GM12878 (cell line): Measurements from ENCODE around the gene SNAPC2. TPM values are rescaled to one million over a fixed set of nuclear protein-coding genes. Genes with fewer than 3 reads are reported as not detected.

ENCODE experiments used
- ATAC-seq: fragments of 200-7000 bp; cut with Tn5 transposase; 3 replicates; pipeline ENCODE4 v1.9.1; 2020; ENCODE audit warnings: mild to moderate bottlenecking, moderate library complexity
- BruUV-seq: library from RNA; stranded (reverse); fragments of 400-500 nt; replicated peaks from 2 replicates; lab custom pipeline; 2021; lab: Mats Ljungman, UMichigan
- CTCF ChIA-PET: fragments of 300-600 bp; sonication (Branson Sonifier 250); formaldehyde crosslinking; extraction: SDS; loops from one replicate; lab custom pipeline; 2021; ENCODE audit warnings: inconsistent platforms; lab: Yijun Ruan, JAX
- POLR2A ChIA-PET: fragments of 350-600 bp; formaldehyde crosslinking; extraction: SDS; loops from one replicate; lab custom pipeline; 2021; ENCODE audit warnings: inconsistent platforms; lab: Charles Lee
- RAD21 ChIA-PET: fragments of 300-600 bp; sonication (Branson Sonifier 250); formaldehyde crosslinking; loops from one replicate; lab custom pipeline; 2023; ENCODE audit warnings: antibody characterized with exemption; ENCODE audit not compliant: unreplicated experiment; lab: Charles Lee
- SMC1A ChIA-PET: fragments of 300-600 bp; sonication (Branson Sonifier 250); formaldehyde crosslinking; loops from one replicate; lab custom pipeline; 2023; ENCODE audit not compliant: unreplicated experiment, uncharacterized antibody; lab: Charles Lee
- DNase-seq: peaks from one replicate; pipeline ENCODE4 v3.0.0-alpha.2; 2011; ENCODE audit warnings: low read depth, low spot score
- FAIRE-seq: peaks from 3 replicates; lab custom pipeline; 2011; peaks lifted over from hg19 to GRCh38; lab: Jason Lieb, UNC
- H2AFZ ChIP-seq: 2 replicates; pipeline ENCODE4 v1.6.0; 2011; ENCODE audit warnings: low read depth, low read length, control low read depth; ENCODE audit not compliant: control insufficient read depth
- H3K27ac ChIP-seq: 2 replicates; pipeline ENCODE4 v1.5.1; 2011; ENCODE audit warnings: control low read depth; ENCODE audit not compliant: control insufficient read depth, insufficient read depth
- H3K27me3 ChIP-seq, 2 experiments: replicated peaks in 1 of 2; 2 replicates each; pipeline versions ENCODE4 v1.6.0 to v1.6.1; 2011; ENCODE audit warnings: low read length in 1 of 2; ENCODE audit not compliant: control insufficient read depth in 2 of 2, insufficient read depth in 2 of 2
- H3K36me3 ChIP-seq, 2 experiments: 2 replicates each; pipeline ENCODE4 v1.5.1; 2011; ENCODE audit warnings: low read length in 1 of 2; ENCODE audit not compliant: control insufficient read depth in 2 of 2, insufficient read depth in 2 of 2
- H3K4me1 ChIP-seq: 2 replicates; pipeline ENCODE4 v1.6.1; 2011; ENCODE audit warnings: mild to moderate bottlenecking, low read length, moderate library complexity, mixed read lengths; ENCODE audit not compliant: control insufficient read depth, insufficient read depth
- H3K4me2 ChIP-seq: 2 replicates; pipeline ENCODE4 v1.6.0; 2011; ENCODE audit warnings: control low read depth; ENCODE audit not compliant: control insufficient read depth, insufficient read depth
- H3K4me3 ChIP-seq: fragments of 200-600 bp; sonication (generic); 2 replicates; pipeline ENCODE4 v1.5.1; 2016
- H3K79me2 ChIP-seq: 2 replicates; pipeline ENCODE4 v1.6.0; 2011; ENCODE audit warnings: low read length; ENCODE audit not compliant: control insufficient read depth, insufficient read depth
- H3K9ac ChIP-seq: 2 replicates; pipeline ENCODE4 v1.8.0; 2011; ENCODE audit warnings: low read length, control low read depth, mixed read lengths; ENCODE audit not compliant: control insufficient read depth, insufficient read depth
- H3K9me3 ChIP-seq: replicated peaks from 3 replicates; pipeline ENCODE4 v1.5.1; 2011; ENCODE audit warnings: mild to moderate bottlenecking, low read length; ENCODE audit not compliant: control insufficient read depth, insufficient read depth
- H4K20me1 ChIP-seq: 2 replicates; pipeline ENCODE4 v1.6.0; 2011; ENCODE audit not compliant: control insufficient read depth, insufficient read depth
- CHD4 ChIP-seq: fragments of 200-600 bp; sonication (generic); IDR thresholded peaks from 2 replicates; pipeline ENCODE4 v1.6.1; 2016; ENCODE audit warnings: mild to moderate bottlenecking
- CREB1 ChIP-seq: IDR thresholded peaks from 2 replicates; pipeline ENCODE4 v1.6.1; 2012; ENCODE audit warnings: low read depth, mild to moderate bottlenecking, inconsistent platforms
- HCFC1 ChIP-seq: fragments of 150-350 bp; IDR thresholded peaks from 2 replicates; pipeline ENCODE4 v1.6.1; 2014; ENCODE audit warnings: low read length
- HDAC6 ChIP-seq: fragments of 200-600 bp; sonication (generic); IDR thresholded peaks from one replicate; pipeline ENCODE4 v1.8.0; 2017; ENCODE audit warnings: antibody characterized with exemption; ENCODE audit not compliant: unreplicated experiment
- HDGF ChIP-seq: fragments of 450-650 bp; IDR thresholded peaks from 2 replicates; pipeline ENCODE4 v1.6.1; 2016; ENCODE audit warnings: antibody characterized with exemption
- MEF2B ChIP-seq: fragments of 450-650 bp; IDR thresholded peaks from 2 replicates; pipeline ENCODE4 v1.6.1; 2018; ENCODE audit warnings: mild to moderate bottlenecking, moderate library complexity; ENCODE audit not compliant: partially characterized antibody, poor library complexity, severe bottlenecking
- MYC ChIP-seq: IDR thresholded peaks from 2 replicates; pipeline ENCODE4 v1.6.1; 2011; ENCODE audit warnings: mild to moderate bottlenecking, low read length, moderate library complexity, inconsistent platforms; ENCODE audit not compliant: insufficient read depth, insufficient replicate concordance, insufficient read length, severe bottlenecking
- RB1 ChIP-seq: fragments of 450-650 bp; formaldehyde crosslinking; IDR thresholded peaks from 2 replicates; pipeline ENCODE4 v1.6.1; 2017; ENCODE audit warnings: mild to moderate bottlenecking, borderline replicate concordance
- SMAD5 ChIP-seq: IDR thresholded peaks from 2 replicates; pipeline ENCODE4 v1.6.1; 2016; ENCODE audit warnings: antibody characterized with exemption, low read depth
- SRF ChIP-seq, 2 experiments: IDR thresholded peaks; 2 replicates each; pipeline ENCODE4 v1.6.1; 2011; ENCODE audit warnings: low read depth in 2 of 2, low read length in 2 of 2, mild to moderate bottlenecking in 1 of 2, moderate library complexity in 1 of 2
- YBX1 ChIP-seq: fragments of 450-650 bp; IDR thresholded peaks from 2 replicates; pipeline ENCODE4 v1.6.1; 2016; ENCODE audit warnings: antibody characterized with exemption
- ZSCAN29 ChIP-seq: fragments of 450-650 bp; IDR thresholded peaks from 2 replicates; pipeline ENCODE4 v1.6.1; 2017; ENCODE audit warnings: mild to moderate bottlenecking, moderate library complexity
- ZZZ3 ChIP-seq: IDR thresholded peaks from 2 replicates; pipeline ENCODE4 v1.6.1; 2011; ENCODE audit warnings: low read depth; ENCODE audit not compliant: control insufficient read depth, insufficient read length
- WGBS: methylation state at CpG from one replicate; pipeline ENCODE4 v1.1.6; 2016; ENCODE audit warnings: low lambda C conversion rate; ENCODE audit not compliant: insufficient replicate concordance, insufficient coverage; ENCODE audit errors: missing lambda C conversion rate; 5-methylcytosine and 5-hydroxymethylcytosine counted together
- in situ Hi-C: fragments of 300-500 bp; cut with MboI; formaldehyde crosslinking; loops from 9 replicates; pipeline ENCODE4 v1.14.3; 2018; ENCODE audit warnings: mixed read lengths
- intact Hi-C: fragments of 100-400 bp; cut with micrococcal nuclease; formaldehyde crosslinking; loops from one replicate; pipeline ENCODE4 v1.14.2; 2022; ENCODE audit not compliant: unreplicated experiment
- polyA plus RNA-seq, 11 experiments: library from polyadenylated mRNA; depleted of rRNA in 4 of 11; unstranded in 6 of 11; stranded (reverse) in 5 of 11; fragments of >200 nt; fragmentation: Nextera tagmentation in 4 of 11; fragmentation: Illumina TruSeq in 1 of 11; extraction: Ambion mirVana in 4 of 11; extraction: Trizol in 1 of 11; gene quantifications; 1 replicate in 1 of 11; 2 replicates in 10 of 11; pipeline versions ENCODE4 v1.2.1 to v1.2.3, GENCODE V29; 2011 to 2016; ENCODE audit warnings: inconsistent platforms in 2 of 11, missing spikeins in 2 of 11, low read depth in 1 of 11
- total RNA-seq, 4 experiments: library from RNA; depleted of rRNA in 3 of 4; stranded (reverse); fragments of >200 nt in 3 of 4; fragmentation: Illumina TruSeq in 1 of 4; extraction: Trizol in 1 of 4; gene quantifications; 2 replicates each; pipeline versions ENCODE4 v1.2.1 to v1.2.3, GENCODE V29; 2013 to 2021
- TF ChIP-seq, protein P1 (sequence below): fragments of 450-650 bp; IDR thresholded peaks from 2 replicates; pipeline ENCODE4 v1.6.1; 2016; ENCODE audit warnings: mild to moderate bottlenecking
- TF ChIP-seq, protein P2 (sequence below): IDR thresholded peaks from 2 replicates; pipeline ENCODE4 v1.6.1; 2012; ENCODE audit warnings: low read depth, low read length, improper control_type of control experiment
- TF ChIP-seq, protein P3 (sequence below): IDR thresholded peaks from 2 replicates; pipeline ENCODE4 v1.6.1; 2012; ENCODE audit warnings: mild to moderate bottlenecking, low read depth, low read length
- TF ChIP-seq, protein P4 (sequence below): fragments of 150-350 bp; IDR thresholded peaks from 2 replicates; pipeline ENCODE4 v1.6.1; 2014; ENCODE audit warnings: mild to moderate bottlenecking, low read depth, low read length

SNAPC2 gene
- total and polyA plus RNA-seq, 10 of the 15 experiments (the other 5 are each of a cell fraction or from before 2014, with no cell fraction given): 0.19 to 20.8 (median 12.6) TPM

DNA sequence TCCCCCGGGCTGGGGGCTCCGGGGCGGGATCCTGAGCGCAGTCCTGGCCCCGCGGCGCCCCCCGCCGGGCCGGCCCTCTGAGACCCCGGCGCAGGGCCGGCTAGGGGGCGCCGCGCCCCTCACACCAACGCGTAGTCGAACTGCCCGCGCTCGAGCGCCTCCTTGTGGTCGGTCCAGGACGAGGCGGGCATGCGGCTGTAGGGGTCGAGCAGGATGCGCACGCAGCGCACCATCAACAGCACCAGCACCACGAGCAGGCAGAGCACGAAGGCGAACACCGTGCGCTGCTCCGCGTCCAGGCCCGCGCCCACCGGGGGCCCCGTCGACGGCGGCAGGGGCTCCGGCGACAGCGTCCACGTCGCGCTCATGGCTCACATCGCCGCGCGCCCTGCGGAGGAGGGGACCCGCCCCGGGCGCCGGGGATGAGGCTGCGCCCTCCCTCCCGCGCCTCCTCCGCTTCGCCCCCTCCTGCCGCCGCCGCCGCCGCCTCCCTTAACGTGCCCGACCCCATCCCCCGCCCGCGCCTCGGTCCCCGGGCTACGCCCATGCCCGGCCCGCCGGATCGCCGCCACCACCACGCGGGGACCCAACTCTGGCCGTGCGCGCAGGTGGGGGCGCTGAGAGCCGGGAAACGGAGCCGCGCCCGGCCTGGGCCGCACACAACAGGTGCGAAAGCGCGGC, 5.2 kb downstream of the SNAPC2 start:
- ATAC-seq: peak; percentile 57
- Histone ChIP-seq H3K9me3 (no peaks in the 10 kb centered on the region), H3K9ac (no peak overlapping the region), H3K79me2 (no peaks in the 10 kb centered on the region), H3K4me2 (peak overlapping the region; percentile 55; the same call in 1 of the 2 replicates), H2AFZ (peak overlapping the region; percentile 29; the same call in 1 of the 2 replicates), H3K4me1 (peaks cover 5% of the 10 kb centered on the region; the same call in 1 of the 2 replicates), H4K20me1 (no peaks in the 10 kb centered on the region; the same call in 1 of the 2 replicates), H3K4me3 (no peak overlapping the region), H3K27me3 (no peaks in the 10 kb centered on the region), H3K27ac (no peak overlapping the region), H3K36me3 (peaks cover 0 to 3% of the 10 kb centered on the region in 2 experiments; a peak in 2 of 4 replicates)
- peak; percentile 91 for FAIRE-seq
- ChIA-PET RAD21 (no interaction called here), CTCF (no interaction called here), SMC1A (no interaction called here), POLR2A (no interaction called here)
- in situ Hi-C loops (no loop called here), intact Hi-C loops (loop anchor here (1.0 kb wide), 1 partner anchor 72 kb away; no protein-coding TSS in a partner anchor)
- 4% methylated on average over 51 of the region's 98 CpGs for WGBS
- BruUV-seq: no TSS peak
- no peak for DNase-seq
- peak; percentile 42; the same call in 1 of the 2 replicates for TF ChIP-seq RB1
- TF ChIP-seq SRF (IDR thresholded peaks at IDR 0.05; ENCODE audit: low read depth in 2 of 2, low read length in 2 of 2): no peak
- no peak for TF ChIP-seq HCFC1
- TF ChIP-seq CHD4: no peak
- no peak for TF ChIP-seq MYC
- TF ChIP-seq, protein P1, sequence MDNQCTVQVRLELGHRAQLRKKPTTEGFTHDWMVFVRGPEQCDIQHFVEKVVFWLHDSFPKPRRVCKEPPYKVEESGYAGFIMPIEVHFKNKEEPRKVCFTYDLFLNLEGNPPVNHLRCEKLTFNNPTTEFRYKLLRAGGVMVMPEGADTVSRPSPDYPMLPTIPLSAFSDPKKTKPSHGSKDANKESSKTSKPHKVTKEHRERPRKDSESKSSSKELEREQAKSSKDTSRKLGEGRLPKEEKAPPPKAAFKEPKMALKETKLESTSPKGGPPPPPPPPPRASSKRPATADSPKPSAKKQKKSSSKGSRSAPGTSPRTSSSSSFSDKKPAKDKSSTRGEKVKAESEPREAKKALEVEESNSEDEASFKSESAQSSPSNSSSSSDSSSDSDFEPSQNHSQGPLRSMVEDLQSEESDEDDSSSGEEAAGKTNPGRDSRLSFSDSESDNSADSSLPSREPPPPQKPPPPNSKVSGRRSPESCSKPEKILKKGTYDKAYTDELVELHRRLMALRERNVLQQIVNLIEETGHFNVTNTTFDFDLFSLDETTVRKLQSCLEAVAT: no peak
- TF ChIP-seq CREB1: no peak
- no peak for TF ChIP-seq SMAD5
- TF ChIP-seq, protein P2, sequence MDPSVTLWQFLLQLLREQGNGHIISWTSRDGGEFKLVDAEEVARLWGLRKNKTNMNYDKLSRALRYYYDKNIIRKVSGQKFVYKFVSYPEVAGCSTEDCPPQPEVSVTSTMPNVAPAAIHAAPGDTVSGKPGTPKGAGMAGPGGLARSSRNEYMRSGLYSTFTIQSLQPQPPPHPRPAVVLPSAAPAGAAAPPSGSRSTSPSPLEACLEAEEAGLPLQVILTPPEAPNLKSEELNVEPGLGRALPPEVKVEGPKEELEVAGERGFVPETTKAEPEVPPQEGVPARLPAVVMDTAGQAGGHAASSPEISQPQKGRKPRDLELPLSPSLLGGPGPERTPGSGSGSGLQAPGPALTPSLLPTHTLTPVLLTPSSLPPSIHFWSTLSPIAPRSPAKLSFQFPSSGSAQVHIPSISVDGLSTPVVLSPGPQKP: no peak
- TF ChIP-seq, protein P3, sequence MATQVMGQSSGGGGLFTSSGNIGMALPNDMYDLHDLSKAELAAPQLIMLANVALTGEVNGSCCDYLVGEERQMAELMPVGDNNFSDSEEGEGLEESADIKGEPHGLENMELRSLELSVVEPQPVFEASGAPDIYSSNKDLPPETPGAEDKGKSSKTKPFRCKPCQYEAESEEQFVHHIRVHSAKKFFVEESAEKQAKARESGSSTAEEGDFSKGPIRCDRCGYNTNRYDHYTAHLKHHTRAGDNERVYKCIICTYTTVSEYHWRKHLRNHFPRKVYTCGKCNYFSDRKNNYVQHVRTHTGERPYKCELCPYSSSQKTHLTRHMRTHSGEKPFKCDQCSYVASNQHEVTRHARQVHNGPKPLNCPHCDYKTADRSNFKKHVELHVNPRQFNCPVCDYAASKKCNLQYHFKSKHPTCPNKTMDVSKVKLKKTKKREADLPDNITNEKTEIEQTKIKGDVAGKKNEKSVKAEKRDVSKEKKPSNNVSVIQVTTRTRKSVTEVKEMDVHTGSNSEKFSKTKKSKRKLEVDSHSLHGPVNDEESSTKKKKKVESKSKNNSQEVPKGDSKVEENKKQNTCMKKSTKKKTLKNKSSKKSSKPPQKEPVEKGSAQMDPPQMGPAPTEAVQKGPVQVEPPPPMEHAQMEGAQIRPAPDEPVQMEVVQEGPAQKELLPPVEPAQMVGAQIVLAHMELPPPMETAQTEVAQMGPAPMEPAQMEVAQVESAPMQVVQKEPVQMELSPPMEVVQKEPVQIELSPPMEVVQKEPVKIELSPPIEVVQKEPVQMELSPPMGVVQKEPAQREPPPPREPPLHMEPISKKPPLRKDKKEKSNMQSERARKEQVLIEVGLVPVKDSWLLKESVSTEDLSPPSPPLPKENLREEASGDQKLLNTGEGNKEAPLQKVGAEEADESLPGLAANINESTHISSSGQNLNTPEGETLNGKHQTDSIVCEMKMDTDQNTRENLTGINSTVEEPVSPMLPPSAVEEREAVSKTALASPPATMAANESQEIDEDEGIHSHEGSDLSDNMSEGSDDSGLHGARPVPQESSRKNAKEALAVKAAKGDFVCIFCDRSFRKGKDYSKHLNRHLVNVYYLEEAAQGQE: no peak
- TF ChIP-seq HDGF: no peak
- TF ChIP-seq ZZZ3: no peak
- TF ChIP-seq MEF2B: no peak
- TF ChIP-seq, protein P4, sequence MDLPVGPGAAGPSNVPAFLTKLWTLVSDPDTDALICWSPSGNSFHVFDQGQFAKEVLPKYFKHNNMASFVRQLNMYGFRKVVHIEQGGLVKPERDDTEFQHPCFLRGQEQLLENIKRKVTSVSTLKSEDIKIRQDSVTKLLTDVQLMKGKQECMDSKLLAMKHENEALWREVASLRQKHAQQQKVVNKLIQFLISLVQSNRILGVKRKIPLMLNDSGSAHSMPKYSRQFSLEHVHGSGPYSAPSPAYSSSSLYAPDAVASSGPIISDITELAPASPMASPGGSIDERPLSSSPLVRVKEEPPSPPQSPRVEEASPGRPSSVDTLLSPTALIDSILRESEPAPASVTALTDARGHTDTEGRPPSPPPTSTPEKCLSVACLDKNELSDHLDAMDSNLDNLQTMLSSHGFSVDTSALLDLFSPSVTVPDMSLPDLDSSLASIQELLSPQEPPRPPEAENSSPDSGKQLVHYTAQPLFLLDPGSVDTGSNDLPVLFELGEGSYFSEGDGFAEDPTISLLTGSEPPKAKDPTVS: no peak
- TF ChIP-seq YBX1: no peak
- TF ChIP-seq HDAC6: no peak
- no peak for TF ChIP-seq ZSCAN29
